WI38 (cell line): ENCODE measurements around the gene EPX.
"Not testable (repeated sequence)": the region's sequence is repeated elsewhere in the genome, so short reads cannot be mapped to it uniquely, and the experiment has no call there.

ENCODE experiments used
- H3K4me3 ChIP-seq: 2 replicates; pipeline ENCODE4 v1.5.1; 2011; ENCODE audit warnings: low read depth, mild to moderate bottlenecking, control low read depth, low read length
- TF ChIP-seq, protein P1 (sequence below): IDR thresholded peaks from 2 replicates; pipeline ENCODE4 v1.5.1; 2012; ENCODE audit warnings: low read depth, mild to moderate bottlenecking, control low read depth, low read length

The EPX gene

GRCh38 chr17:58192612-58193011 lies at the start of gene EPX:
Gene EPX, plus strand, starts transcription at chr17:58192726. Its CDS starts 121 bp downstream, at chr17:58192847.
- no peak within 1 kb of the TSS for H3K4me3 ChIP-seq
- TF ChIP-seq, protein P1, sequence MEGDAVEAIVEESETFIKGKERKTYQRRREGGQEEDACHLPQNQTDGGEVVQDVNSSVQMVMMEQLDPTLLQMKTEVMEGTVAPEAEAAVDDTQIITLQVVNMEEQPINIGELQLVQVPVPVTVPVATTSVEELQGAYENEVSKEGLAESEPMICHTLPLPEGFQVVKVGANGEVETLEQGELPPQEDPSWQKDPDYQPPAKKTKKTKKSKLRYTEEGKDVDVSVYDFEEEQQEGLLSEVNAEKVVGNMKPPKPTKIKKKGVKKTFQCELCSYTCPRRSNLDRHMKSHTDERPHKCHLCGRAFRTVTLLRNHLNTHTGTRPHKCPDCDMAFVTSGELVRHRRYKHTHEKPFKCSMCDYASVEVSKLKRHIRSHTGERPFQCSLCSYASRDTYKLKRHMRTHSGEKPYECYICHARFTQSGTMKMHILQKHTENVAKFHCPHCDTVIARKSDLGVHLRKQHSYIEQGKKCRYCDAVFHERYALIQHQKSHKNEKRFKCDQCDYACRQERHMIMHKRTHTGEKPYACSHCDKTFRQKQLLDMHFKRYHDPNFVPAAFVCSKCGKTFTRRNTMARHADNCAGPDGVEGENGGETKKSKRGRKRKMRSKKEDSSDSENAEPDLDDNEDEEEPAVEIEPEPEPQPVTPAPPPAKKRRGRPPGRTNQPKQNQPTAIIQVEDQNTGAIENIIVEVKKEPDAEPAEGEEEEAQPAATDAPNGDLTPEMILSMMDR: no peak

- not testable (repeated sequence) for H3K4me3 ChIP-seq
Observed at GRCh38 chr17:58143335-58143734, 49.2 kb upstream of the EPX start.

GRCh38 chr17:58144801-58145200 lies 47.7 kb upstream of the EPX start:
- TF ChIP-seq, protein P1: no peak
- no peak overlapping the region for H3K4me3 ChIP-seq

DNA sequence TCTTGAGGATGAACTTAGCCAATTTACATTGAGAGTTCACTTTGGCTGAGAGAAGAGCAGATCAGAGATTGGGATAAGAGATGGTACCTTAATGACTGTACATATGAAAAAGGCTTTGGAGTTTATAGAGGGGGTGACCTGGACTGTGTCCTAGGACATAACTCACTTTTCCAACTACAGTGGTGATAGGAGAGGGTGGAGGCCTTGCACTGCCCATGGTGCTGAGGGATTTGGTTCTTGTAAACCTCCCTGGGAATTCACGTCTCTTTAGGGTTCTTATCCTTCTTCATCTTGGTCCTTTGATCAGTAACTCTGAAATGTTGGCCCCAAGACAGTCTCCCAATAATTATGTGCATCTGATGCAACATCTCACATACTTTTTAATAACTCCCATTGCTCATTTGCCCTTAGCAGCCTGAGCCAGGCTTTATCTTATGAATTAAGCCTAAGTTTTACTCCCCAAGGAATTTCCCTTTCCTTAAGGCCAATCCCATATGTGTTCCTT lies 44.5 kb upstream of the EPX start, which contains the start of gene OR4D1:
OR4D1 (plus strand) TSS at position 455 of the 505 bp plus-strand sequence. CDS start 6,770 bp downstream, outside the sequence.
- no peak within 1 kb of the TSS for H3K4me3 ChIP-seq
- TF ChIP-seq, protein P1: no peak

GRCh38 chr17:58148609-58149008 lies 43.9 kb upstream of the EPX start:
- TF ChIP-seq, protein P1: no peak

GRCh38 chr17:58150394-58150793 lies 42.1 kb upstream of the EPX start:
- H3K4me3 ChIP-seq: no peak overlapping the region
- TF ChIP-seq, protein P1: no peak

More at GRCh38 chr17:58148609-58149008, 43.9 kb upstream of the EPX start:
- no peak overlapping the region for H3K4me3 ChIP-seq

DNA sequence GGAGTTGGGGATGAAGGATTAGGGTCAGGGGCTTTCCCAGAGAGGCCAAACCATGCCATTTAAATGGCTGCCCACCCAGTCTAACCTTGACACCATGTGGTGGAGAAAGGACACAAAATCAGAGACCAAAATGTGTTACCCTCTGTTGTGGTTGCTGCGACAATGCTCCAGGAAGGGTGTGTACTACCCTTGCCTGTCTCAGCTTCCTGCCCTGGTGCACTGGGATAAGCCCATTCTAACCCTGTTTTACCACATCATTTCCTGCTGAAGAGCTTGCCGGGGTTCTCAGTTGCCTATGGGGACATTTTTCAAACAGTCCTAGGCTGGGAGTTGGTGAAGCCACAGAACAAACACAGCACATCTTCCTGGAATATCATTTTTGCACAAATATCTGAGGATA lies 39.5 kb upstream of the EPX start:
- no peak overlapping the region for H3K4me3 ChIP-seq
- TF ChIP-seq, protein P1: no peak

DNA sequence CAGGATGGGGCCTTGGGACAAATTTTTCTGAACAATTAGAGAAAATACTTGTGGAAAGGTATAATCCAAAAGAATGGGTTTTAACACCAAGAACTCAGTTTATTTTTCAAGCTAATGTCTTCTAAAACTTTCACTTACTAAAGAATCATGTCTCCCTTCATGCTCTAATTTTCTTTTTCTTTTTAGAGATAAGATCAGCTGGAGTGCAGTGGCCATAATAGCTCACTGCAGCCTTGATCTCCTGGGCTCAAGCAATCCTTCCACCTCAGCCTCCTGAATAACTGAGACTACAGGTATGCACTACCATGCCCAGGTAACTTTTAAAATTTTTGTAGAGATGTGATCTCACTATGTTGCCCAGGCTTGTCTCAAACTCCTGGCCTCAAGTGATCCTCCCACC lies 38.9 kb upstream of the EPX start:
- no peak overlapping the region for H3K4me3 ChIP-seq
- TF ChIP-seq, protein P1: no peak
